CD4-positive, alpha-beta memory T cell (primary cell): ENCODE measurements around the gene CDC42. TPM values are rescaled to one million over a fixed set of nuclear protein-coding genes. Genes with fewer than 3 reads are reported as not detected.
"Not testable (repeated sequence)": the region's sequence is repeated elsewhere in the genome, so short reads cannot be mapped to it uniquely, and the experiment has no call there.

Source experiments
- CTCF ChIA-PET: fragments of 350-600 bp; sonication (Branson Sonifier 250); formaldehyde crosslinking; loops from one replicate; lab custom pipeline; 2021; ENCODE audit warnings: inconsistent platforms; ENCODE audit not compliant: partially characterized antibody; lab: Charles Lee
- POLR2A ChIA-PET: fragments of 350-600 bp; sonication (Branson Sonifier 250); formaldehyde crosslinking; loops from one replicate; lab custom pipeline; 2021; ENCODE audit not compliant: partially characterized antibody; lab: Charles Lee
- DNase-seq, 5 donors: peaks; one replicate each; pipeline versions ENCODE4 v3.0.0 to v3.0.0-alpha.2; 2020 to 2022; ENCODE audit warnings: mixed read lengths in 1 of 5
- H3K27ac ChIP-seq: one replicate; pipeline ENCODE4 v1.7.0; 2013; ENCODE audit warnings: low read depth, low read length
- H3K27me3 ChIP-seq: 2 replicates; pipeline ENCODE4 v1.7.0; 2013; ENCODE audit warnings: mild to moderate bottlenecking, low read length, moderate library complexity; ENCODE audit not compliant: insufficient read depth
- H3K36me3 ChIP-seq: 2 replicates; pipeline ENCODE4 v1.7.0; 2013; ENCODE audit warnings: mild to moderate bottlenecking, low read length, moderate library complexity; ENCODE audit not compliant: insufficient read depth
- H3K4me1 ChIP-seq: 2 replicates; pipeline ENCODE4 v1.7.0; 2013; ENCODE audit warnings: mild to moderate bottlenecking, low read length, moderate library complexity; ENCODE audit not compliant: insufficient read depth
- H3K4me3 ChIP-seq, 2 donors: one replicate each; pipeline ENCODE4 v1.7.0; 2013; ENCODE audit warnings: low read length in 2 of 2, mild to moderate bottlenecking in 1 of 2
- H3K9me3 ChIP-seq, 2 donors: one replicate each; pipeline ENCODE4 v1.7.0; 2013; ENCODE audit warnings: low read length in 2 of 2, control low read depth in 1 of 2; ENCODE audit not compliant: control insufficient read depth in 1 of 2
- H3K27ac Mint-ChIP-seq, 7 donors: one replicate each; pipeline ENCODE4 v1.8.0; 2020 to 2021; ENCODE audit warnings: mixed read lengths in 7 of 7, mild to moderate bottlenecking in 6 of 7, inconsistent platforms in 3 of 7, moderate library complexity in 3 of 7
- H3K27me3 Mint-ChIP-seq, 2 donors: one replicate each; pipeline ENCODE4 v1.8.0; 2020 to 2021; ENCODE audit warnings: mixed read lengths in 2 of 2
- H3K36me3 Mint-ChIP-seq, 2 donors: one replicate each; pipeline ENCODE4 v1.8.0; 2020 to 2021; ENCODE audit warnings: mixed read lengths in 2 of 2, inconsistent platforms in 1 of 2, mild to moderate bottlenecking in 1 of 2
- H3K4me1 Mint-ChIP-seq, 4 donors: one replicate each; pipeline ENCODE4 v1.8.0; 2020 to 2021; ENCODE audit warnings: mixed read lengths in 4 of 4, mild to moderate bottlenecking in 1 of 4
- H3K4me3 Mint-ChIP-seq, 8 donors: one replicate each; pipeline ENCODE4 v1.8.0; 2020 to 2021; ENCODE audit warnings: mixed read lengths in 8 of 8, mild to moderate bottlenecking in 7 of 8, moderate library complexity in 6 of 8, inconsistent platforms in 3 of 8
- H3K9me3 Mint-ChIP-seq, 8 donors: one replicate each; pipeline ENCODE4 v1.8.0; 2020 to 2021; ENCODE audit warnings: mixed read lengths in 8 of 8, mild to moderate bottlenecking in 5 of 8, inconsistent platforms in 3 of 8, moderate library complexity in 1 of 8
- intact Hi-C: fragments of 100-400 bp; cut with micrococcal nuclease; formaldehyde crosslinking; loops from one replicate; pipeline ENCODE4 v1.15.1; 2023
- polyA plus RNA-seq, 2 donors: library from polyadenylated mRNA; unstranded; fragments of 300-500 nt; fragmentation: Illumina TruSeq; gene quantifications; one replicate each; pipeline ENCODE4 v1.2.3, GENCODE V29; 2021
- total RNA-seq, 2 experiments: library from RNA; stranded (reverse); gene quantifications; one replicate each; pipeline ENCODE4 v1.2.3, GENCODE V29; 2021

Gene CDC42
- total RNA-seq (100 to 1,000 TPM; 195 to 202 TPM), polyA plus RNA-seq (100 to 1,000 TPM; 159 to 320 TPM)

- peaks cover 3% of the 10 kb centered on the region for H3K36me3 ChIP-seq
- H3K4me1 Mint-ChIP-seq: peaks cover 34 to 75% (median 54%) of the 10 kb centered on the region in 4 donors
- peak within 1 kb of the TSS; percentile 98 for H3K27ac ChIP-seq
- H3K4me3 Mint-ChIP-seq: peak within 1 kb of the TSS; percentile 97 to 100 (median 99)
- no peaks in the 10 kb centered on the region for H3K27me3 ChIP-seq
- ChIA-PET POLR2A (interaction anchor here (0.6 to 17.7 kb wide), 18 partner anchors 8 to 814 kb away, joined by 3 to 874 read pairs (median 11); partner anchors contain the start of gene USP48), CTCF (interaction anchor here (0.8 to 7.3 kb wide), 4 partner anchors 12 to 53 kb away, joined by 3 to 79 read pairs (median 34); no protein-coding TSS in a partner anchor)
- peak within 1 kb of the TSS; percentile 82 to 93 for H3K4me3 ChIP-seq
- peaks cover 0 to 2% (median 0%) of the 10 kb centered on the region in 8 donors for H3K9me3 Mint-ChIP-seq
- H3K36me3 Mint-ChIP-seq: peaks cover 24 to 39% of the 10 kb centered on the region in 2 donors
- DNase-seq: peak; percentile 97 to 98 (median 98)
- intact Hi-C loops: loop anchor here (1.0 to 2.0 kb wide), 4 partner anchors 12 to 269 kb away; partner anchors contain the start of gene USP48
- no peaks in the 10 kb centered on the region for H3K27me3 Mint-ChIP-seq
- H3K27ac Mint-ChIP-seq: peak within 1 kb of the TSS; percentile 98 to 100 (median 100)
- H3K9me3 ChIP-seq: no peaks in the 10 kb centered on the region
- peaks cover 54% of the 10 kb centered on the region for H3K4me1 ChIP-seq
Measured at GRCh38 chr1:22052115-22053016, at the start of gene CDC42. CDC42 (plus strand) TSS chr1:22052709; CDS start chr1:22078479, 25,770 bp downstream.

GRCh38 chr1:22002875-22003274 lies 49.6 kb upstream of the CDC42 start:
- CTCF ChIA-PET, H3K27me3 ChIP-seq, intact Hi-C loops, H3K4me3 Mint-ChIP-seq, H3K27ac Mint-ChIP-seq, H3K36me3 ChIP-seq, H3K36me3 Mint-ChIP-seq, H3K4me1 ChIP-seq, H3K9me3 Mint-ChIP-seq, DNase-seq, H3K9me3 ChIP-seq, H3K27ac ChIP-seq, POLR2A ChIA-PET, H3K4me3 ChIP-seq, H3K4me1 Mint-ChIP-seq, H3K27me3 Mint-ChIP-seq: not testable (repeated sequence)

GRCh38 chr1:22003959-22004358 lies 48.5 kb upstream of the CDC42 start:
- H3K27me3 ChIP-seq, H3K27ac Mint-ChIP-seq, H3K36me3 ChIP-seq, H3K36me3 Mint-ChIP-seq, intact Hi-C loops, DNase-seq, H3K9me3 ChIP-seq, H3K4me1 Mint-ChIP-seq, H3K9me3 Mint-ChIP-seq, H3K4me3 ChIP-seq, H3K27me3 Mint-ChIP-seq, H3K27ac ChIP-seq, POLR2A ChIA-PET, H3K4me3 Mint-ChIP-seq, H3K4me1 ChIP-seq: not testable (repeated sequence)
- CTCF ChIA-PET: interaction anchor here (0.7 kb wide), 1 partner anchor 35 kb away, joined by 3 read pairs; no protein-coding TSS in a partner anchor

GRCh38 chr1:22005261-22006149 lies 47.0 kb upstream of the CDC42 start:
- H3K9me3 ChIP-seq, H3K27ac Mint-ChIP-seq, CTCF ChIA-PET, H3K27ac ChIP-seq, H3K36me3 ChIP-seq, H3K9me3 Mint-ChIP-seq, intact Hi-C loops, H3K4me1 ChIP-seq, POLR2A ChIA-PET, H3K4me3 Mint-ChIP-seq, H3K27me3 Mint-ChIP-seq, H3K4me1 Mint-ChIP-seq, H3K27me3 ChIP-seq, H3K4me3 ChIP-seq, H3K36me3 Mint-ChIP-seq: not testable (repeated sequence)
- DNase-seq: peak in 1 of 5 donors; percentile 9

GRCh38 chr1:22006736-22007135 lies 45.8 kb upstream of the CDC42 start:
- H3K4me3 Mint-ChIP-seq, H3K36me3 ChIP-seq, H3K9me3 ChIP-seq, H3K27ac ChIP-seq, H3K27me3 ChIP-seq, H3K36me3 Mint-ChIP-seq, POLR2A ChIA-PET, intact Hi-C loops, H3K9me3 Mint-ChIP-seq, CTCF ChIA-PET, H3K4me1 Mint-ChIP-seq, DNase-seq, H3K27me3 Mint-ChIP-seq, H3K27ac Mint-ChIP-seq, H3K4me1 ChIP-seq, H3K4me3 ChIP-seq: not testable (repeated sequence)

GRCh38 chr1:22007262-22007661 lies 45.2 kb upstream of the CDC42 start:
- CTCF ChIA-PET, H3K4me1 Mint-ChIP-seq, POLR2A ChIA-PET: not testable (repeated sequence)

GRCh38 chr1:22009566-22009965 lies 42.9 kb upstream of the CDC42 start:
- H3K27me3 ChIP-seq, intact Hi-C loops, H3K9me3 Mint-ChIP-seq, POLR2A ChIA-PET, H3K36me3 Mint-ChIP-seq, DNase-seq, H3K27ac Mint-ChIP-seq, H3K4me3 Mint-ChIP-seq, H3K4me3 ChIP-seq, H3K4me1 Mint-ChIP-seq, H3K27me3 Mint-ChIP-seq, CTCF ChIA-PET, H3K4me1 ChIP-seq, H3K36me3 ChIP-seq, H3K9me3 ChIP-seq, H3K27ac ChIP-seq: not testable (repeated sequence)

More at GRCh38 chr1:22007262-22007661, 45.2 kb upstream of the CDC42 start:
- H3K27ac Mint-ChIP-seq, H3K27me3 Mint-ChIP-seq, DNase-seq, intact Hi-C loops, H3K4me3 Mint-ChIP-seq, H3K4me1 ChIP-seq, H3K36me3 ChIP-seq, H3K27me3 ChIP-seq, H3K9me3 Mint-ChIP-seq, H3K36me3 Mint-ChIP-seq, H3K27ac ChIP-seq, H3K4me3 ChIP-seq, H3K9me3 ChIP-seq: not testable (repeated sequence)
